GM18951 (cell line): ENCODE data around the gene CD8A.

Source experiments
- POLR2A ChIP-seq: IDR thresholded peaks from 4 replicates; pipeline ENCODE4 v1.6.1; 2011; ENCODE audit warnings: mild to moderate bottlenecking; ENCODE audit not compliant: insufficient read length, insufficient read depth; ENCODE audit errors: extremely low read depth
- in situ Hi-C: fragments of 300-500 bp; cut with MboI; formaldehyde crosslinking; loops from one replicate; pipeline ENCODE4 v1.12.0; 2022; ENCODE audit warnings: low sequenced_read_pairs, mixed read lengths, inconsistent platforms; ENCODE audit not compliant: unreplicated experiment

CD8A gene

DNA sequence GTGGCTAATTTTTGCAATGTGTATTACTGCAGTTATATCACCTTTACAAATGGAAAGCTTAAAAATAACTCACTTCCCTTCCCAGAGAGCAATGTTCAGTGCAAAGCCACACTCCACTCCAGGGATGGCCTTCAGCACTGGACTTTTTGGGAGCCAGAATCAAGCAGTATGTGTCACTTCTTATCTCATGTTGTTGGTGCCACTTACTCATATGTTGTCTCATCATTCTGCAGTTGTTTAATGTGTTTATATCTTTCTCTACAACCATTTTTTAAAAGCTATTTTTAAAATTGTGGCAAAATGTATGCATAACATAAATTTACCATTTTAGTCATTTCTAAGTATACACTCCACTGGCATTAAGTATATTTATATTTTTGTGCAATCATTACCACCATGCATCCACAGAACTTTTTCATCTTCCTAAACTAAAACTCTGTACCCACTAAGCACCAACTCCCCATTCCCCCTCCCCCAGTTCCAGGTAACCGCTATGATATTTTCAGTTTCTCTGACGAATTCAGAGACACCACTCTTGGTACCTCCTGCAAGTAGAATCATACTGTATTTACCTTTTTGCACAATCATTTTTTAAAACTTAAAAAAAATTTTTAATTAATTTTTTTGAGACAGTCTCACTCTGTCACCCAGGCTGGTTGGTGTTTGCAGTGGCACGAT is 32.1 kb upstream of the CD8A start:
- no peak for TF ChIP-seq POLR2A
- in situ Hi-C loops, result no loop called here

DNA sequence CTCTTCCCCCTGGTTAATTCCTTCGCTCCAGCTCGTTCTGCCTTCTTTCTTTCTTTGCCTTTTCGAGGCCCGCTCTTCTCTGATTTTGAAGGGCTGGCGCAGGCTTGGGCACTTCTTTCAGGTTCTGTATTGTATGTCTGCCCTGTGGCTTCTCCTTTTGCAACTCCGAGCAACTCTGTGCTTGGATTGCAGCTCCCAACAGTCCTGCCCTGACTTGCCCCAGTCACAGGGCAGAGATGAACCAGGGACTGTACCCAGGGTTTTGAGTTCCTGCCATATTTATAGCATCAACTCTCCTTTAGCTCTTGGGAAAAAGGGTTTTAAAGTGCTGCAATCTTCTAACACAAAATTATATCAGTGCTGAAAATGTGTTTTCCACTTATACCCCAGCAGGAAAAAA is 31.1 kb upstream of the CD8A start:
- no peak for TF ChIP-seq POLR2A
- in situ Hi-C loops, result no loop called here

DNA sequence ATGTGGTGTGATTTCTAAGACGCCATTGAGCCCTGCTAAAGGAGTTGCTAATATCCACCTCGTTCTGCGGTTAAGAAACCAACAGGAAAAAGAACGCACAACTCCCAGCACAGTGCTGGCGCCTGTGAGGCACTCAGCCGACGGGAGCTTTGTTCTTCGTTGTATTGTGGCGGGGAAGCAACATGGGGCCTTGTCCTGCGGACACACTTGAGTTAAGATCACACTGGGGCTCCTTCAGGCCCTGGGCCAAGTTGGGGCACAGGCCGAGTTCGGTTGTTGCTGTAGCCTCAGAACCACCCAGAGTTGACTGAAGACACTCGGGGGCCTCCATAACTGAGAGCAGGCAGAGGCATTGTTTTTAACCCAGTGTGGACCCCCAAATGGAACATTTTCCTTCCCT is 30.6 kb upstream of the CD8A start:
- in situ Hi-C loops, result no loop called here
- TF ChIP-seq POLR2A, result no peak

DNA sequence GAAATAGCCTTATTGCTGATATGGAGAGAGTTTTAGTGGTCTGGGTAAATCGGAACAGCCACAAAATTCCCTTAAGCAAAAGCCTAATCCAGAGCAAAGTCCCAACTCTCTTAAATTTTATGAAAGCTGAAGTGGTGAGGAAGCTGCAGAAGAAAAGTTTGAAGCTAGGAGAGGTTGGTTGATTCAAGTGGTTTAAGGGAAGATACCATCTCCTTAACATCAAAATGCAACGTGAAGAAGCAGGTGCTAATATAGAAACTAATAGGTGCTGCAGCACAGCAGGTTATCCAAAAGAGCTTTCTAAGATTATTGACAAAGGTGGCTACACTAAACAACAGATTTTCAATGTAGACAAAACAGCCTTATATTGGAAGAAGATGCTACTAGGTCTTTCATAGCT is 28.2 kb upstream of the CD8A start:
- TF ChIP-seq POLR2A, result no peak
- in situ Hi-C loops, result no loop called here

DNA sequence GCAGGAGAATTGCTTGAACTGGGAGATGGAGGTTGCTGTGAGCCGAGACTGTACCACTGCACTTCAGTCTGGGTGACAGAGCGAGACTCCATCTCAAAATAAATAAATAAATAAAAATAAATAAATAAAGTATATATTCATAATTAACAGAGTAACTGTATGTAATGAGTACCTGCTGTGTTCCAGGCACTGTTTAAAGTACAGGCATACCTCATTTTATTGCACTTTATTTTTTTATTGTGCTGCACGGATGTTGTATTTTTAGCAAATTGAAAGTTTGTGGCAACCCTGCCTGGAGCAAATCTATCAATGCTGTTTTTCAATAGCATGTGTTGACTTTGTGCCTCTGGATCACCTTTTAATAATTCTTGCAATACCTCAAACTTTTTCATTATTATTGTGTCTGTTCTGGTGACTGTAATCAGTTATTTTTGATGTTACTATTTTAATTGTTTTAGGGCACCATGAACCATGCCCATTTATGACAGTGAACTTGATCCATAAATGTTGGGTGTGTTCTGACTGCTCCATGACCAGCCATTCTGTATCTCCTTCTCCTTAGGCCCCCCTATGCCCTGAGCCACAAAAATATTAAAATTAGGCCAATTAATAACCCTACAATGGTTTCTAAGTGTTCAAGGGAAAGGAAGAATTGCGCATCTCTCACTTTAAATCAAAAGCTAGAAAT is 27.5 kb upstream of the CD8A start:
- TF ChIP-seq POLR2A, result no peak
- in situ Hi-C loops, result no loop called here

DNA sequence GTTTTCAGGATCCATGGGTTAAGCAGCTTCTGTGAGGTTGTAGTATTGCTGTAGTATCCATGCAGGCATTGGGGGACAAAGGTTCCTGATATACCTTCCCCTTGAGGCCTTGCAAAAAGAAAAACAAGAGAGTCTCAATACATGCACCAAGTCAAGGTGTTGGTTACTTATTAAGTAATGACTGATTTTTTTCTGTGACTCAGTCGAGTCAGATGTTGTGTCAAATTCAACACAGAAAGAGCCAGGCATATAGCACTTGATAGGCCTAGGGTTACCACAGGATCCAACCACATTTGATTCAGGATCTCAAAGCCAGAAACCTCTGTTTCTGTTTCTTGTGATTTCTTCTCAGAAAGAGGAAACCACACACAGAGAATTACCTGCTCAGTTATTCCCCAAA is 24.9 kb upstream of the CD8A start:
- TF ChIP-seq POLR2A, result no peak
- in situ Hi-C loops, result no loop called here

DNA sequence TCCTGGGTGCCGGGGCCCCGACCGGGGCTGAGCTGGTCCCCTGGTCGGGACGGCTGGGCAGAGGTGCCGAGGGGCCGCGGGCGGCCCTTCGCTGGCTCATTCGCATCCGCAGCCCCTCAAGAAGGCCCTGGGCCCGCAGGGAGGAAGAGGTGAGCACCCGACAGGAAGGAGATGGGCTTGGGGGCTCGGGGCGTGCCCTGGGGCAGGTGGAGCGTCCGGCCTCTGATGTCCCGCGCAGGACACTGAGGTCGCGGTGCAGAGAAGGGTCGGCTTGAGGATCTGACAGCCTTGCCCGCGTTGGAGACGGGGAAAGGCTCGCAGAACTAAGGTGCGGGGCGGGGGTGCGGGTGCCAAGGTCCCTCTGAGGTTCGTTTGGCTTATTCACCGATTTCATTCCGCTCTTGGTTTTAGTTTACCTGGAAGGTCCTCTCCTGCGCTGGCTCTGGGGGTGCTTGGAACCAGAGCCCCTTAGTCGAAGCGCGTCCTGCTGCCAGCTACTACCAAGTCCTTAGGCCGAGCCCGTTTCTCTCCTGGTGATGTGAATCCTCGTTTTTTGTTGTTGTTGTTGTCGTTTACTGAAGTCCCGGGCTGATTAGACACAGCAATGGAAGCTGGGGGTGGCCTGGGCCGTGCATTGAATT is 18.9 kb upstream of the CD8A start:
- in situ Hi-C loops, result no loop called here
- no peak for TF ChIP-seq POLR2A

DNA sequence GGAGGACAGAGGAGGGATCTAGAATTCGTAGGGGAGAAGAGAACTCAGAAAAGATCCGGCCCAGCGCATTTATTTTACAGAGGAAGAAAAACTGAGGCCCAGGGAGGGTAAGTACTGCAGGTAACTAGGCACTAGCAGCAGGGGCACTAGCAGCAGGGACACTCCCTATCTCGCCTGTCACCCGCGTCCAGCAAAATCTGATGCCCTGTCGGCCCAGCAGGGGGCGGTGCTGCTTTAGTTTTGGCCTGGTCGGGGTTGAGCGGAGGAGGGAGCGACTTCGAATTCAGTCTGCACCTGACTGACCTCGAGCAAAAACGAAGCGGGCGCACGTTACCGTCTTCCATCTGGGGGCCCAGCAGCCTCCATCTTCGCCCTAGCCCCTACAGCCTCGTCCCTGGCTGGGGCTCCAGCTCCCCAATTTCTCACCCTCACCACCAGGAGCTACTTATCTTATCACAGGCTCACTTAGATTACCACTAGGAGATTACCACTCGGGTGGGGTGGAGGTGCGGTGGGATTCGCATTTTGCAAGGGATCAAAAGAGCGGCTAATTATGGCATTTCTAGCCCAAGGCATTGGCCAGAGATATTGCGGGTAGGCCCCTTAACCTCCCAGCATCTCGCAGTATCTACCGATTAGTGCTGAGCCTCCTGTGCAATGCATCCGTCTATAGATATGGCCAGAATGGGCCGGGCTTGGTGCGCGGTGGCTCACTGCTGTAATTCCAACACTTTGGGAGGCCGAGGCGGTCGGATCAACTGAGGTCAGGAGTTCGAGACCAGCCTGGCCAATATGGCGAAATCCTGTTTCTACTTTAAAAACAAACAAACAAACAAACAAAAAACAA is 17.8 kb upstream of the CD8A start:
- TF ChIP-seq POLR2A, result no peak
- in situ Hi-C loops, result no loop called here

DNA sequence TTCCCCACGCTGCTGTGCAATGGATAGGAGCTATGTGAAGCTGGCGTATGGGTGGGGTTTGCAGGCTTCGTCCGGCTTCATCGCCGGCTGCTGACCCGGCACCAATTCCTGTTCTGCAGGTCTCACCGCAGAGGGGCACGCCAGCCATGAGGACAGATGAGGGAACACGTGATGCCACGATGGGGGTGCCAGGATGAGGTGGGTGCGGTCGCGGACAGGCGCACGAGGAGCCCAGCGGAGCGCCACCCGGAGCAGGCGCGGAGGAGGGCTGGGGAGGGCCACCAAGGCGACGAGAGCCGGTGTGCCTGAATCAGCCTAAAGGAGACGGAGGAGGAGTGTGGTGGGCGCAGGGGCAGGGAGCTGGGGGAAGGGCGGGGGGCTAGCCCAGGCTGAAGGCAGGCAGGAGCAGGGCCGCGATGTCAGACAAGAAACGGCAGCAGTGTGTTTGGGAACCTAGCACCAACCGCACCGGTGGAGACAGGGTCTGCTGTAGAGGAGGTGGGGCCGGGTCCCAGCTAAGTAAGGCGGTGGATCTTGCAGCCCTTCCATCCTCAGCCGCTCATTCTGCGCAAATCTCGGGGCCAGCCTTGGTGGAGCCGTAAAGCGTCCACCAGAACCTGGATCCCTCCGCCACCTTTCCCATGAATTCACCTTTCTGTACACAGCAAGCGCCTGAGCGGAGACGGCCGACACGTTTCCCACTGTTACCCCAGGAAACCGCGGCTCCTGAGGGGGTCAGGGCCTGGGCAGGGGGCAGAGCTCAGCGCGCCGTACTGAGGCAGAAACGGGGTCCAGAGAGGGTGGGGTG is 17.0 kb upstream of the CD8A start:
- in situ Hi-C loops, result no loop called here

DNA sequence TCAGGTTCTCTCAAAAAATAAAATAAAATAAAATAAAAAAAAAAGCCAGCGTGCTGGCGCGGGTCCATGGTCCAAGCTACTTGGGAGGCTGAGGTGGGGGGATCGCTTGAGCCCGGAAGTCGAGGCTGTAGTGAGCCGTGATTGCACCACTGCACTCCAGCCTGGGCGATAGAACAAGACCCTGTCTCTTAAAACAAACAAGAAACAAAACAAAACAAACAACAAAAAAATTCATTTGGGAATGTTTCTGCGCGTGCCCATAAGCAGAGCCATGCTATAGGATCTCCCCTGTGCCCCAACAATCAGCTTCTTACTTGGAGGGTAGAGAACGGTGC is 16.4 kb upstream of the CD8A start:
- TF ChIP-seq POLR2A, result no peak
- in situ Hi-C loops, result no loop called here

More for the DNA sequence above, 17.0 kb upstream of the CD8A start:
- no peak for TF ChIP-seq POLR2A

DNA sequence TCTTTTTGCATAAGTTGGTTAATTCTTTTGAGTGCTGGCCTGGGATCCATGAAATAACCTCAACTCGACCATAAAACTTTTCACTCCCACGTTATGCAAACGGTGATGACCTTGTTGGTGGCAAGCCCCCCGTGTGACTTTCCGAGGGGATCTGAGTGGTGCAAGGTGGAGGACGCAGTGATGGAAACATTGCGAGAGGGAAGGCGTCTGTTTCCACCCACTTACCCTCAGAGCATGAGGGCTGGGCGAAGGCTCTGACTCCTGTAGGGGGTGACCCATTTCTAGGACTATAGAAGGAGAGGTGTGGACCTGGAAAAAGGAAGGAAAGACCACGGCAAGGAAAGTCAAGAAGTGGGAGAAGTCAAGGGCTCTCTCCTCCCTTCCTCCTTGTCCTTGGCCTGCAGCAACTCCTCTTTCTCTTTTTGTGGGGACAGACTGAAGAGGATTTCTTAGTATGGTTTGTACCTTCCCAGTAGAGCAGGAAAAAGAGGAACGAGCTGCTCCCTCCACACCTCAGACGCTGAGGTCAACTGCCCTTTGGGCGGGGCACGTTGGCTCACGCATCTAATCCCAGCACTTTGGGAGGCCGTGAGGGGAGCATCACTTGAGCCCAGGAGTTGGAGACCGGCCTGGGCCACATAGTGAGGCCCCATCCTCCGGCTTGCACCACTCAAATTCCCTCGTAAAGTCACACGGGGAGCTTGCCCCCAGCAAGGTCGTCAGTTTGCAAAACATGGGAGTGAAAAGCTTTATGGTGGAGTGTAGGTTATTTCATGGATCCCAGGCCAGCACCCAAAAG is 15.5 kb upstream of the CD8A start:
- TF ChIP-seq POLR2A, result no peak
- in situ Hi-C loops, result no loop called here

DNA sequence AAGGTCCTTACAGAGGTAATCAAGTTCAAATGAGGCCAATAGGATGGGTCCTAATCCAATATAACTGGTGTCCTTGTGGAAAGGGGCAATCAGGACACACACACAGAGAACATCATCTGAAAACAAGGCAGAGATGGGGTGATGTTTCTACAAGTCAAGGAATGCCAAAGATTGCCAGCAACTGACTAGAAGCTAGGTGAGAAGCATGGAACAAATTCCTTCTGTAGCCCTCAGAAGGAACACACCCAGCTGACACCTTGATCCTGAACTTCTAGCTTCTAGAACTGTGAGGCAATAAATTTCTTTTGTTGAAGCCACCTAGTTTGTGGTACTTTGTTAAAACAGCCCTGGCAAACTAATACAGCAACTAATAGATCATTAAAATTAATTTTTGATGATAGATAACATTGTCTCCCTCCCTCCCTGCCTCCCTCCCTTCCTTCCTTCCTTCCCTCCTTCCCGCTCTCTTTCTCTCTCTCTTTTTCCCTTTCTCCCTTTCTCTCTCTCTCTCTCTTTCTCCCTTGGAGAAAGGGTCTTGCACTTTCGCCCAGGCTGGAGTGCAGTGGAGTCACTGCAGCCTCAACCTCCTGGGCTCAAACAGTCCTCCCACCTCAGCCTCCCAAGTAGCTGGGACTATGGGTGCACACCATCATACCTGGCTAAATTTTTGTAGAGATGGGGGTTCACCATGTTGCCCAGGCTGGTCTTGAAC is 10.3 kb upstream of the CD8A start:
- no peak for TF ChIP-seq POLR2A
- in situ Hi-C loops, result no loop called here

DNA sequence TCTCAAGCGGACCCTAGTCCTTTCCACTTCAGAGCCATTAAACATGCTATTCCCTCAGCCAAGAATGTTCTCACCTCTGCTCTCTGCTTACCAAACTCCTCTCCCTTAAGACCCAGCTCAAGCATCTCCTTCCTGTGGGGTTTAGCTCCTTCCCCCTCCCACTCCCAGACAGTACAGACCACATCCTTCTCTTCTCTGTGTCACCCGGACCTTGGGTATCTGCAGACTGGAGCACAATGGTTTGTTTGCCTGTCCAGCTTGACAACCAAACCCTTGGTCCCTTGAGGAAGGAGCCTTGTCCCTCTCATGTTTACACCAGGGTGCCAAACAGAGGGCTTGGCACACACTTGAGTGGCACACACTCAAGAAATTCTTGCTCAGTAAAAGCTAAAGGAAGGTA is 4.1 kb upstream of the CD8A start:
- in situ Hi-C loops, result no loop called here
- TF ChIP-seq POLR2A, result no peak
